Panc1 (cell line): ENCODE results near the gene TAS1R2. TPM values are rescaled to one million over a fixed set of nuclear protein-coding genes. Genes with fewer than 3 reads are reported as not detected.

Experiments
- ATAC-seq: fragments of 200-7000 bp; cut with Tn5 transposase; 2 replicates; pipeline ENCODE4 v1.9.1; 2020; ENCODE audit warnings: mild to moderate bottlenecking, moderate library complexity
- BruUV-seq: library from RNA; stranded (reverse); fragments of 400-500 nt; replicated peaks from 2 replicates; lab custom pipeline; 2021; lab: Mats Ljungman, UMichigan
- CTCF ChIA-PET: fragments of 300-600 bp; sonication (Branson Sonifier 250); formaldehyde crosslinking; loops from one replicate; lab custom pipeline; 2022; ENCODE audit warnings: antibody characterized with exemption; lab: Charles Lee
- POLR2A ChIA-PET: fragments of 300-600 bp; sonication (Branson Sonifier 250); formaldehyde crosslinking; loops from one replicate; lab custom pipeline; 2022; ENCODE audit warnings: antibody characterized with exemption; lab: Charles Lee
- DNase-seq: peaks from one replicate; pipeline ENCODE4 v3.0.0-alpha.2; 2010; ENCODE audit warnings: low read depth, low spot score
- H3K27ac ChIP-seq: 2 replicates; pipeline ENCODE4 v1.5.1; 2011; ENCODE audit warnings: mild to moderate bottlenecking, low read length, inconsistent platforms
- H3K27me3 ChIP-seq: fragments of 200-500 bp; sonication (Bioruptor generic); 2 replicates; pipeline ENCODE4 v1.6.0; 2014; ENCODE audit warnings: low read length, inconsistent platforms; ENCODE audit not compliant: control insufficient read depth, insufficient read depth
- H3K36me3 ChIP-seq: fragments of 200-500 bp; sonication (Bioruptor generic); 2 replicates; pipeline ENCODE4 v1.5.1; 2014; ENCODE audit warnings: inconsistent platforms, mild to moderate bottlenecking, low read length, moderate library complexity; ENCODE audit not compliant: control insufficient read depth, insufficient read depth
- H3K4me1 ChIP-seq: 2 replicates; pipeline ENCODE4 v1.5.1; 2011; ENCODE audit warnings: inconsistent platforms, mild to moderate bottlenecking, low read length, moderate library complexity; ENCODE audit not compliant: control insufficient read depth, insufficient read depth
- H3K4me3 ChIP-seq, 2 experiments: 2 replicates each; pipeline ENCODE4 v1.5.1; 2011 to 2012; ENCODE audit warnings: low read depth in 2 of 2, low read length in 2 of 2, mild to moderate bottlenecking in 2 of 2, inconsistent platforms in 1 of 2, moderate library complexity in 1 of 2
- H3K9me3 ChIP-seq: fragments of 200-500 bp; sonication (Bioruptor generic); 2 replicates; pipeline ENCODE4 v1.5.1; 2014; ENCODE audit warnings: low read depth, mild to moderate bottlenecking, inconsistent platforms, low read length, moderate library complexity; ENCODE audit not compliant: control insufficient read depth, insufficient read depth
- POLR2AphosphoS5 ChIP-seq: IDR thresholded peaks from 2 replicates; pipeline ENCODE4 v1.6.1; 2012; ENCODE audit warnings: mild to moderate bottlenecking, low read depth, low read length, moderate library complexity
- REST ChIP-seq, 2 experiments: IDR thresholded peaks; 2 replicates each; pipeline ENCODE4 v1.6.1; 2011 to 2012; ENCODE audit warnings: low read depth in 2 of 2, control low read depth in 1 of 2, low read length in 1 of 2, mild to moderate bottlenecking in 1 of 2, moderate library complexity in 1 of 2; ENCODE audit not compliant: insufficient read depth in 1 of 2
- SIN3A ChIP-seq: IDR thresholded peaks from 2 replicates; pipeline ENCODE4 v1.6.1; 2012; ENCODE audit warnings: low read depth, mild to moderate bottlenecking, low read length, moderate library complexity, borderline replicate concordance; ENCODE audit not compliant: insufficient read depth
- TCF7L2 ChIP-seq: IDR thresholded peaks from 2 replicates; pipeline ENCODE4 v1.6.1; 2011; ENCODE audit warnings: mild to moderate bottlenecking, low read depth, low read length, inconsistent platforms
- in situ Hi-C: cut with HindIII; loops from 2 replicates; pipeline ENCODE4 v1.10.0; 2016; ENCODE audit warnings: low sequenced_read_pairs, low pct_unique_long_range_greater_than_20kb
- intact Hi-C: fragments of 100-400 bp; cut with micrococcal nuclease; formaldehyde crosslinking; loops from one replicate; pipeline ENCODE4 v1.10.0; 2022; ENCODE audit not compliant: unreplicated experiment
- total RNA-seq: library from RNA; stranded (reverse); gene quantifications from one replicate; pipeline ENCODE4 v1.2.1, GENCODE V29; 2021; ENCODE audit not compliant: unreplicated experiment
- TF ChIP-seq, protein P1 (sequence below): fragments of 450-650 bp; IDR thresholded peaks from 2 replicates; pipeline ENCODE4 v1.5.1; 2017; ENCODE audit warnings: mild to moderate bottlenecking

Gene TAS1R2
- total RNA-seq, 1 experiment from 2014 or later, result not detected

GRCh38 chr1:18817316-18817715 lies 42.1 kb downstream of the TAS1R2 start:
- BruUV-seq, result no TSS peak
- intact Hi-C loops (no loop called here), in situ Hi-C loops (no loop called here)
- Histone ChIP-seq H3K4me3 (no peak overlapping the region), H3K9me3 (no peaks in the 10 kb centered on the region), H3K36me3 (no peaks in the 10 kb centered on the region; the same call in 1 of the 2 replicates), H3K4me1 (no peaks in the 10 kb centered on the region), H3K27me3 (no peaks in the 10 kb centered on the region), H3K27ac (no peak overlapping the region)
- CTCF ChIA-PET, result no interaction called here
- TF ChIP-seq SIN3A (no peak), REST (IDR thresholded peaks at IDR 0.05; ENCODE audit: insufficient read depth in 1 of 2, low read depth in 2 of 2, low read length in 1 of 2) (no peak), TCF7L2 (no peak), POLR2AphosphoS5 (no peak)
- TF ChIP-seq, protein P1, sequence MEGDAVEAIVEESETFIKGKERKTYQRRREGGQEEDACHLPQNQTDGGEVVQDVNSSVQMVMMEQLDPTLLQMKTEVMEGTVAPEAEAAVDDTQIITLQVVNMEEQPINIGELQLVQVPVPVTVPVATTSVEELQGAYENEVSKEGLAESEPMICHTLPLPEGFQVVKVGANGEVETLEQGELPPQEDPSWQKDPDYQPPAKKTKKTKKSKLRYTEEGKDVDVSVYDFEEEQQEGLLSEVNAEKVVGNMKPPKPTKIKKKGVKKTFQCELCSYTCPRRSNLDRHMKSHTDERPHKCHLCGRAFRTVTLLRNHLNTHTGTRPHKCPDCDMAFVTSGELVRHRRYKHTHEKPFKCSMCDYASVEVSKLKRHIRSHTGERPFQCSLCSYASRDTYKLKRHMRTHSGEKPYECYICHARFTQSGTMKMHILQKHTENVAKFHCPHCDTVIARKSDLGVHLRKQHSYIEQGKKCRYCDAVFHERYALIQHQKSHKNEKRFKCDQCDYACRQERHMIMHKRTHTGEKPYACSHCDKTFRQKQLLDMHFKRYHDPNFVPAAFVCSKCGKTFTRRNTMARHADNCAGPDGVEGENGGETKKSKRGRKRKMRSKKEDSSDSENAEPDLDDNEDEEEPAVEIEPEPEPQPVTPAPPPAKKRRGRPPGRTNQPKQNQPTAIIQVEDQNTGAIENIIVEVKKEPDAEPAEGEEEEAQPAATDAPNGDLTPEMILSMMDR, result no peak
- ATAC-seq, result no peak
- POLR2A ChIA-PET, result no interaction called here
- no peak for DNase-seq

DNA sequence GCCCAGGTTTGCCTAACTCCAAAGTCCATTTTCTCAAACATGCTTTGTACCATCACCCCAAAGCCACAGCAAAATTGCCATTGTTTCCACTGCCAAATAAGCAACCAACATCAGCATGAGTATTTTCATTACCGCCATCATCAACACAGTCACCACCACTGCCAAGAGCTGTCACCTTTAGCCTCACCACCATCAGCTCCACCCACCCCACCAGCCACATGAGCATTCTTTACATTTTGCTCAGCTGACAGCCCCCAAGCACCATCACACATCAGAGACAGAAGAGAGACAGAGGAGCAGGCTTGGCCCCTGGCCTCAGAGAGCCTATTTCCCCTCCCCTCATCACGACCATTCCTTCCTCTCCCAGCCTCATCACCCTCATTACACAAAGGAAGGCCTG lies 42.7 kb downstream of the TAS1R2 start:
- H3K27ac ChIP-seq, result no peak overlapping the region
- ChIA-PET POLR2A (no interaction called here), CTCF (no interaction called here)
- no peak overlapping the region for H3K4me3 ChIP-seq
- H3K27me3 ChIP-seq, result no peaks in the 10 kb centered on the region
- BruUV-seq, result no TSS peak
- in situ Hi-C loops, result no loop called here
- H3K9me3 ChIP-seq, result no peaks in the 10 kb centered on the region
- no peaks in the 10 kb centered on the region for H3K4me1 ChIP-seq
- ATAC-seq (no peak), DNase-seq (no peak)
- H3K36me3 ChIP-seq, result no peaks in the 10 kb centered on the region; the same call in 1 of the 2 replicates
- intact Hi-C loops, result no loop called here
- TF ChIP-seq, protein P1, result no peak
- TF ChIP-seq SIN3A (no peak), REST (IDR thresholded peaks at IDR 0.05; ENCODE audit: insufficient read depth in 1 of 2, low read depth in 2 of 2, low read length in 1 of 2) (no peak), POLR2AphosphoS5 (no peak), TCF7L2 (no peak)
